ENCODE data around the gene OXCT2.
A peak's percentile ranks its signal among the peaks of the same experiment; 100 is the strongest.
"Not testable (repeated sequence)": the region's sequence is repeated elsewhere in the genome, so short reads cannot be mapped to it uniquely, and the experiment has no call there.

Gene OXCT2

DNA sequence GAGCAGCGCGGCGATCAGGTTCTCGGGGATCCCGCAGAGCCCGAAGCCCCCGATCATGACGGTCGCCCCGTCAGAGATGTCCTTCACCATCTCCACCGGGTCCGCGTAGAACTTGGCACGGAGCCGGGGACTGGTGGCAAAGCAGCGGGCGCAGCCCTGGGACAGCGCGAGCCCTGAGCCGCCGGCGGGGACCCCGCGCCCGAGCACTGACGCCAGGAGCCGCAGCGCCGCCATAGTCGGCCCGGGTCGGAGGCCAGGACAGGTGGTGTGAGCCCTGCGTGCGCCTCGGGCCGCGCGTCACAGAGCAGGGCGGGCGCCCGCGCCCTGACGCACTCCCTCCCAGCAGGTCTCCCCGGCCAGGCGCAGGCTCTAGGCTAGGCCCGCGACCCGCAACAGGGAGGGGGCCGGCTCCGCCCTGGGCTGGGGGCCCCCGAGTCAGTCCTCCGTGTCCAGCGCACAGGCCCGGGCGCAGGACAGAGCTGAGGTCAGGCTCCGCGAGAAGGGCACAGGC lies at the start of gene OXCT2:
Gene OXCT2 (minus strand): TSS at position 327 of the 511 bp plus-strand sequence. CDS start 93 bp downstream, at position 234.
- not testable (repeated sequence) for DNase-seq (ENCODE audit: low read depth)

DNA sequence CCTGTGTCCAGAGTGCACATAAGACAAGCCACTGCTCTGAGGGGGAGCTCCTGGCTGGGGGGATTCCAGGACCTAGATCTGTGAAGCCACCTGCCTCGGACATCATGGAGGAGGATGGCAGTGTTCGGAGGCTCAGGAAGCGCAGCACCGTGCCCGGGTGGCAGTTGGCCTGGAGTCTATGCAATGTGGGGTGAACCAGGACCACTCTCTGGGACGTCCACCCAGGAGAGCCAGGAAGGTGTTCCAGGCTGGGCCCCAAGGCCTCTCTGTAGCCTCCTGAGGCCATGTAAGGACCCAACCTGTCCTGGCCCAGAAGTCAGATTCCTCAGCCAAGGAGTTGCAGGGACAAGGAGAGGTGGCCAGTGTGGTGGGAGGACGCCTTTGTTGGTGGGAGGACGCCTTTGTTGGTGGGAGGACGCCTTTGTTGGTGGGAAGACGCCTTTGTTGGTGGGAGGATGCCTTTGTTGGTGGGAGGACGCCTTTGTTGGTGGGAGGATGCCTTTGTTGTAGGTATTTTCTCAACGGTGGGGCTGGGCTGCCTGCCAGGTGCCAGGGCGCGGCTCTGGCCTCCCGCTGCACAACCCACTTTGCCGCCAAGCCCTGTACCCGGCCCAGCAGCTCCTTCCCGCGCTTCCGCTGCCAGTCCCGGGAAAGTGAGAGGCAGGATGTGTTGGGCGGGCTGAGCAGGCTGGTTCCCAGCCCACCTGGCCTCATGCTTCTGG lies 48.1 kb upstream of the OXCT2 start:
- no peak for DNase-seq (ENCODE audit: low read depth)

DNA sequence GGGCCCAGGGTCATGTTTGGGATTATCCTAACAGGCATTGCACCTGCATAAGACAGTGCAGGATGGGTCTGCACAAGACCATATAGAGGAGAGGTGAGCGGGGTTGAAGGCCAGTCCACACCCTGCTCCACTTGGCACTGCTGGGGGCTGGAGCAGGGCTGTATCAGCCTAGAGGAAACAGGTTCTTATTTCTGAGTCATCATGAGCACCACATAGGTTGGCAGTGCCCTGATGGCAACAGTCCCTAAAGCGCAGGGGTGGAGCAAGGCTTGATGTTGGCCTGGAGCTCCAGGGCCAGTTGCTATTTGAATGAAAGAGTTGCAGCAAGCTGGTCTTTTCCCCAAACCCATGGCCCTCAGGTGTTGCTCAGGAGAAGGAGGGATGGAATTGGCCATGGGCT lies 47.3 kb upstream of the OXCT2 start:
- DNase-seq (ENCODE audit: low read depth) = no peak

DNA sequence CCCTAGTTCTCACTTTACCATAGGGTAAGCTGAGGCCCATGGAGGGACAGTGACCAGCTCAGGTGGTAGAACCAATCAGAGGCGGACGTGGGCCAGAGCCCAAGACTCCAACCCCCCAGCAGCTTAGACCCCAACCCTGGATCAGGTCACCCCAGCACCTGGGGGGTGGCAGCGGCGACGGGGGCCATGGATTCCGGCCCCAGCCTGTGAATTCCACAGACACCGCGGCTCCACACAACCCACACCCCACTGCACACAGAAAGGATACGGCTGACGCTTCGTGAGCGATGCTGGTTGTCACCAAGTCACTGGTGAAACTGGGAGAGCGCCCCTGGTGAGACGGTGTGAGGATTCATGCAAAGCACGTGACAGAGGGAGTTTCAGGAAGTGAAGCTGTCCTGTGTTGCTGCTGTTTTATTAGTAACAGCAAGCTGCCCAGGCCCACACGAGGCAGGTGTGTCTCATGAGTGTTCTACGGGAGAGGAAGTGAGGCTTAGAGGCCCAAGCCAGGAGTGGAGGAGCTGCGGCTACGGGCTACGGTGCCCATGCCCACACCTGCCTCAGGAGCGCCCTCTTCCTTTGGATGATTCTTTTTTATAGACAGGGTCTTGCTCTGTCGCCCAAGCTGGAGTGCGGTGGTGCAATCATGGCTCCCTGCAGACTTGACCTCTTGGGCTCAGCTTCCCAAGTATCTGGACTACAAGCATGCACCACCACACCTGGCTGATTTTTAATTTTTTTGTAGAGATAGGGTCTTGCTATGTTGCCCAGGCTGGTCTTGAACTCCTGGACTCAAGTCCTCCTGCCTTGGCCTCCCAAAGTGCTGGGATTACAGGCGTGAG lies 46.2 kb upstream of the OXCT2 start:
- not testable (repeated sequence) for DNase-seq (ENCODE audit: low read depth)

DNA sequence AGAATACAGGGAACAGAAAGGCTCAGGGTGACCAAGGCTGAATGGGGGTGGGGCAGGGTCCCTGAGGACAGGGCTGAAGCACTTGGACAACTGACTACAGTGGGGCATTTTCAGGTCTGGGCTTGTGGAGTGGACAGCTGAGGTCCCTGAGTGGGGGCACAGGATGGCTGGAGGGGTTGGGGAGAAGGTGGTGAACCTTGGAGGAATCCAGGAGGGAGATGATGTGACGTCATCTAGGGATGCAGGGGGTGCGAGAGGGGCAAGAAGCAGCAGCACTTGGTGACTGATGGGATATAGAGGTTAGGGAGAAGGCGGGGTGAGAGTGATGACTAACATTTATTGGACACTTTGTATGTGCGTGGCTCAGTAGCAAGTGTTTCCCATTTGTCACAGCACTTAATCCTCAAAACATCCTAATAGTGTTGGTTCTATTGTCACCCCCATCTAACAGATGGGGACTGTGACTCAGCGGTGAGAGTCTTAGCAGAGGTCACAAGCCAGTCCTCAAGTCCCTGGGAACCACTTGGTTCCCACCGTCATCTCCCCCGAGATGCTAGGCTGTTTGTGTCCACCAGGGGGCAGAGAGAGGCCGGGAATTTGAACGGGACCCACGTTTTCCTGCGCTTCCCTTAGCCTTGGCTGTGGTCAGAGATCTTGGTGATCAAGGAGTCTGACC lies 45.4 kb upstream of the OXCT2 start:
- peak; percentile 6 for DNase-seq (ENCODE audit: low read depth)

DNA sequence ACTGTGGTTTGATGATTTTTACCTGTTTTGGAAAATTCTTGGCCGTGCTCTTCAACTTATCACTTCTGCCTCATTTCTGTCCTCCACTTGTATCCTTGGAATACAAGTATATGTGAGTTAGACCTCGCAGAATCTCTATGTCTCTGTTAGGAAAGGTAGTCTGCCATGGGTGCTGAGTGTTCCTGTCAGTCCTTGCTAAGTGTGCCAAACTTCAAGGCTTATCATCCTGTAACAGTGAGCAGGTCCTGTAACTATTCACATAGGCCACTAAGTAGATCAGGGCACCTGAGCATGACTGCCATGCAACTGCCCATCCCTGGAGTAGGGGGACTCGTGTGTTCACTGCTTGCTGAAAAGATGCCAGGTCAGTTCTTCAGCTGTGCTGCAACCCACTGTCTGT lies 41.8 kb upstream of the OXCT2 start:
- DNase-seq (ENCODE audit: low read depth) = no peak

DNA sequence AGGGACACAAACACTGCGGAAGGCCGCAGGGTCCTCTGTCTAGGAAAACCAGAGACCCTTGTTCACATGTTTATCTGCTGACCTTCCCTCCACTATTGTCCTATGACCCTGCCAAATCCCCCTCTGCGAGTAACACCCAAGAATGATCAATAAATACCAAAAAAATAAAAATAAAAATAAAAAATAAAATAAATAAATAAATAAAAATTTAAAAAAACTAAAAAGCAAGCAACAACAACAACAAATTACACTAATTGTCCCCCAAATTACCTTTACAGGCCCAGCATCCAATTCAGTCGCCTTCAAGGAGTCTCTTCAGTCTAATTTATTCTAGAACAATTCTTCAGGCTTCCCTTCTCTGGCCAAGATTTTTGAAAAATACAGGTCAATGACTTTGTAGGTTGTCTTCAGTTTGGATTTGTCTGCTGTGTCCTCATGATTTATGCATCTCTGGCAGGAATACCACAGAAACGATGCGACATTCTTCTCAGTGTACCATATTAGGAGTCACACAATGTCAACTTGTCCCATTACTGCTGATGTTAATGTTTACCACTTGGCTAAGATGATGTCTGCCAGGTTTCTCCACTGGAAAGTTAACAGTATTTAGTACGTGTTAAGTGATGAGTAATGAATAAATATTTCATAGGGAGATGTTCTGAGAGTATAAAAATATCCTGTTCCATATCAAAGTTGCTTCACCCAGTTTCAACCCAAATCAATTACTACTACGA lies 37.8 kb upstream of the OXCT2 start:
- DNase-seq (ENCODE audit: low read depth) = no peak

DNA sequence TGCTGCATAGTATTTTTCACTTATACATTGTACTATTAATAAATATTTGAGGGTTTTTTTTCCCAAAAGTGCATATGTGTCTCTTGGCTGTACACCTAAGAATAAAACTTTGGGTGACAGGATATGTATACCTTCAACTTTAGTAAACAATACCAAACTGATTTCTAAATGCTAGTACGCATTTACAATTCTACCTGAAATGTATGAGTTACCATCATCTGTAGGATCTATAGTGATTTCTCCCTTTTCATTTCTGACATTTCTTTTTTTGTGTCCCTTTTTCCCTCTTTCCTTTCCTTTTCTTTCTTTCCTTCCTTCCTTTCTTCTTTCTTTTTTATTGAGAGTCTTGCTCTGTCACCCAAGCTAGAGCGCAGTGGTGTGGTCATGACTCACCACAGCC lies 34.2 kb upstream of the OXCT2 start:
- DNase-seq (ENCODE audit: low read depth) = no peak

DNA sequence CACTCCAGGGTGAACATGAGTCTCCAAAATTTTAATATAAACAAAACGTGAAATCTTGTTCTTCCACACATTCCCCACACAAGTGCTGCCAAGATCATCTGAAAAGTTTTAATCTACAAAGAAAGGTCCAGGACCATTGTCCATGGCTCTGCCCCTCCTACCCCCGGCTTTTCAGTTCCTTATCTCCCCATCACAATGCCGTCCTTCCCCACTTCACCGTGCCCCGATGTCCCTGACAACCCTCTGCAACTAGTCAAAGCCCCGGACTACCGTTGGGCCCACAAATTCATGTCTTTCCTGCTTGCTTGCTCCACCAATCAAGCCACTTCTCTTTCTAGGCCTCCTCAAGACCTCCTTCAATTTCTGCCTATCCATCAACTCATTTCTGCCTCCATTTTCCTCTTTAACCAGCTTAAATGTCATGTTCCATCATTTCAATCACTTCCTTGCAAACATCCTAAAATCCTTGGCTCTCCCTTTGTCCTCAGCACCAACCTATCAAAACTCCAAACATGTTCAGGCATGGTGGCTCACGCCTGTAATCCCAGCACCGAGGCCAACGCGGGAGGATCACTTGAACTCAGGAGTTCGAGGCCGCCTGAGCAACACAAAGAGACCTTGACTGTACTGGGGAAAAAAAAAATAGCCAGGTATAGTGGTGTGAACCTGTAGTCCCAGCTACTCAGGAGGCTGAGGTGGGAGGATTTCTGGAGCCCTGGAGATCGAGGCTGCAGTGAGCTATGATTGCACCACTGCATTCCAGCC lies 31.5 kb upstream of the OXCT2 start:
- no peak for DNase-seq (ENCODE audit: low read depth)

DNA sequence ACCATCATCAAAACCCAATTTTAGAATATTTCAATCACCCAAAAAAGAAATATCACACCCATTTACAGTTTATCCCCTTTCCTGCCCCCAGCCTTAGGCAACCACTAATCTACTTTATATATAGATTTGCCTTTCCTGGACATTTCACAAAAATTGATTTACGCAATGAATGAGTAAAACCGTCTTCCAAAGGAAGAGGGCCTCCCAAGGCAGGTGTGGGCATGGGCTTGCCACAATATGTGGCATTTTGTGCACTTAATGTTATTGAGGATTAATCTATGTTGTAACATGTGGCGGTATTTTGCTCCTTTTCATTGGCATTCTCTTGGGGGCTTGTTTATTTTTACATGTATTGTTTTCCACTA lies 29.3 kb upstream of the OXCT2 start:
- DNase-seq (ENCODE audit: low read depth) = no peak

DNA sequence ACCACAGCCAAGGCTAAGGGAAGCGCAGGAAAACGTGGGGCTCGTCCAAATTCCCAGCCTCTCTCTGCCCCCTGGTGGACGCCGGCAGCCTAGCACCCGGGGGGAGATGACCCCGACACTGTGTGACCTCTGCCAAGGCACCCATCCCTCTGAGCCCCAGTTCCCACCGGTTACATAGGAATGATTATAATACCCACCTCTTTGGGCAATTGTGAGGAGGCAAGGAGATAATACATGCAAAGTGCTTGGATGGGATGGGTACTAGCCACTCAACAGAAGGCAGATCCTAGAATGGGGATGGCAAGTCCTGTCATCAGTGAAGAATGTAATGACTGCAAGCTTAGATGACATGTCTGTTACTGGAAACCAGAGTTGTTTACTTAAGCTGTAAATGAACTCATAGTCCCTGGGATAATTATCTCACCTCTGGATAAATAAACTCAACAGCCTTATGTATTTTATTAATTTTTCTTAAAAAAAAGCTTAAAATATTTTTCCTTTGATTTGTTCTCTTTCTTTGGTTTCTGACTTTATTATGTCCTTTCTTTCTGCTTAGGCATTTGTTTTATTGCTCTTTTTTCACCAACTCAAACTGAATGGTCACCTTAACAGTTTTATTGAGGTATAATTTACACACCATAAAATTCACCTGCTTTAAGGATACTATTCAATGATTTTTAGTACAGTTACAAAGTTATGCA lies 28.8 kb upstream of the OXCT2 start:
- DNase-seq (ENCODE audit: low read depth) = peak; percentile 54

DNA sequence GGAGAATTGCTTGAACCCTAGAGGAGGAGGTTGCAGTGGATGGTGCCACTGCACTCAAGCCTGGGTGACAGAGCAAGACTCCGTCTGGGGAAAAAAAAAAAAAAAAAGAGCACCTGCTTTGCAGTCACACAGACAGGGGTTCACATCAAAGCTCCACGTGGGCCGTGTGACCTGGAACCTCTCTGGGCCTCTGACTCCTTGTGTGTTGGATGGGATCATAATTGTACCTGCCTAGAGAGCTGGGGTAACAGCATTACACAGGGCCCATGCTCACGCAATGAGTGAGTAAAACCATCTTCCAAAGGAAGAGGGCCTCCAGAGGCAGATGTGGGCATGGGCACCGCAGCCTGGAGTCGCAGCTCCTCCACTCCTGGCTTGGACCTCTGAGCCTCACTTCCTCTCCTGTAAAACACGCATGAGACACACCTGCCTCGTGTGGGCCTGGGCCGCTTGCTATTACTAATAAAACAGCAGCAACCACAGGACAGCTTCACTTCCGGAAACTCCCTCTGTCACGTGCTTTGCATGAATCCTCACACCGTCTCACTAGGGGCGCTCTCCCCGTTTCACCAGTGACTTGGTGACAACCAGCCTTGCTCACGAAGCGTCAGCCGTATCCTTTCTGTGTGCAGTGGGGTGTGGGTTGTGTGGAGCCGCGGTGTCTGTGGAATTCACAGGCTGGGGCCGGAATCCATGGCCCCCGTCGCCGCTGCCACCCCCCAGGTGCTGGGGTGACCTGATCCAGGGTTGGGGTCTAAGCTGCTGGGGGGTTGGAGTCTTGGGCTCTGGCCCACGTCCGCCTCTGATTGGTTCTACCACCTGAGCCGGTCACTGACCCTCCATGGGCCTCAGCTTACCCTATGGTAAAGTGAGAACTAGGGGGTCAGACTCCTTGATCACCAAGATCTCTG lies 28.0 kb upstream of the OXCT2 start:
- peak; percentile 74 for DNase-seq (ENCODE audit: low read depth)

DNA sequence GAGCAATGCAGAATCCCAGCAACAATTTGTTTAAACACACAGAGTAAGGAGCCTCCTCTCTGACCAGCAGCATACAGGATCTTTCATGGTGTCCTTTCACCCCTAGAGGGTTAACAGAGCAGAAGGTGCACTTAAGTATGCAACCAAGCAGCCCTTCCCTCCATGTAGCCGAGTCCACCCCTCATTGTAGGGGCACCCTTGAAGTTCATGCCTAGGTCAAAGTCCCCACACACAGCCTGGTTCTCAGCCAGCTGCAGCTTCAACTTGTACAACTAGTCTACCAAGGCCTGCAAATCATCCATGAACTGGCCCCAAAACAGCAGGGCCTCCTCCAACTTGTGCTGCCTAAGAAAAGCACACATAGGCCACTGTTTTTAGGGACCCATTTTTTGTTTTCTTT lies 24.5 kb upstream of the OXCT2 start:
- no peak for DNase-seq (ENCODE audit: low read depth)

DNA sequence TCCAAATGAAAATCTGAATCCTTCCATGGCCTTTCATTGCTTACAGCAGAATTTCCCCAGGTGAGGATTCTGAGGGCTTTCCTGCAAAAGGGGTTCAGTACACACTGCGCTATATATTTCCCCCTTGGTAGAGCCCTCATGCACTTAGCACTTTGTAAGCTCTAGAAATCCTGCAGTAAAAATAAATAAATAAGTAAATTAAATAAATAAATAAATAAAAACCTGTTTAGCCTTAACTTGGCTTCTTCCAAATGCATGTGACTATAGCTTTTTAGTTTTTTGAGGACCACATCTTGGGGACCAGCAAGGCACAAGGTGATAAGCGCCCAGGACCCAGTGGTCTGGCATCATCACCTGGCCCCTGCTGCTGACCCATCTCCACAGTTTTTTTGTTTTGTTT lies 20.7 kb upstream of the OXCT2 start:
- DNase-seq (ENCODE audit: low read depth) = no peak

DNA sequence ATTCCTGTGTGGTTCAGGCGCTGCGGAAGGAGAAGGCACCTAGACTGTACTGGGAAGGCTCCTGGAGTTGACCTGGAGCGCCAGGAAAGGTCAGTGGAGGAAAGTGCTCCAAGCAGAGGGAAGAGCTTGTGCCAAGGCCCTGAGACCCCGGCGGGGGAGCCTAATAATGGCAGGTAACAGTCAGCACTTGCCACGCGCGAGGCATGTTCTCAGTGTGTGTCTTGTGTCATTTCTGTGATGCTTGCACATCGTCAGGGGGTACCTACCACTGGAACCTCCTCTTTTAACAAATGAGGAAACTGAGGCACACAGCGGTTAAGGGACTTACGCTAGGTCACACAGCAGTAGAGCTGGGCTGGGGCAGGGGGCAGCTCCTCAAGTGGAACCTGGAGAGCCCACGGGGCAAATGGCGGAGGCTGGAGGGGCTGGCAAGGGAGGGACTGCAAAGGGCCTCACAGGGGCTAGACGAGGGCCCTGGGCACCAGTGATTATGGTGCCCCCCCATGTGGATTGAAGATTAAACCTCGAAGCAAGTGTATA lies 18.5 kb upstream of the OXCT2 start:
- DNase-seq (ENCODE audit: low read depth) = no peak

DNA sequence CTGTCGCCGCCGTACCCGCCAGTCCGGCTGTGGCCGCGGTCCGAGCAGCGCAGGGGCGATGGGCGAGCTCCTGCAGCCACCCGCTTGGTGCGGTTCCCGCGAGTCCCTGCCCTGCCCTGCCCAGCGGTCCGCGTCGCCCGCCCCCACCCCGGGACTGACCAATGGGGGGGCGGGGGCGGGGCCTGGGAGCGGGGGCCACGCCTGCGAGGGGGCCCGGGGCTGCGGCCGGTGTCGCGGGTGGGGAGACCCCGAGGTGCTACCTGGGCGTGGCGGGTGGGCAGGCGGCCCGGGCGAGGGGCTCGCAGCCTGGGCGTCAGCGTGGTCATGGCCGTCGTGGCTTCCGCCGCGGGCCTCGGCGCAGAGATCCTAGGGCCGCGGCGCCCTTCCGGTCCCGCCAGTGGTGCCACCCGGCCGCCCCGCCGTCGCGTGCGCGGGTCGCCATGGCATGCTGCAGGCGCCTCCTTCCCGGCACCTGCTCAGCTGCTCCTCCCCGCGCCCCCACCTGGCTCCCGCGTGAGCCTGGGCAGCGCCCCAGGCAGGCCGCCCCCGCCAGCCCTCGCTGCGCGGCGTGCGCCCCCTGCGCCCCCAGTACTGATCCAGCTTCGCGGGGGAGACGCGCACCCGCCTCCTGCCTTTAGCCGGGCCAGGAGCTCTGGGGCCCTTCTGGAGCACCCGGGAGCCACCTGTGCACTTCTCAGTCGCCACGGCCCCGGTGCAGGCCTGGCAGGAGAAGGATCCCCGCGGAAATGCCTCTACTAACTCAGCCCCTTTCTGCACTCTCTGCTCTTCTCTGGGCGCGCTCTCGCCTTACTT lies 17.8 kb upstream of the OXCT2 start, which contains the start of gene BMP8B:
Gene BMP8B (minus strand): TSS at position 108 of the 813 bp plus-strand sequence. CDS start 380 bp downstream, outside the sequence.
- DNase-seq (ENCODE audit: low read depth) = no peak

DNA sequence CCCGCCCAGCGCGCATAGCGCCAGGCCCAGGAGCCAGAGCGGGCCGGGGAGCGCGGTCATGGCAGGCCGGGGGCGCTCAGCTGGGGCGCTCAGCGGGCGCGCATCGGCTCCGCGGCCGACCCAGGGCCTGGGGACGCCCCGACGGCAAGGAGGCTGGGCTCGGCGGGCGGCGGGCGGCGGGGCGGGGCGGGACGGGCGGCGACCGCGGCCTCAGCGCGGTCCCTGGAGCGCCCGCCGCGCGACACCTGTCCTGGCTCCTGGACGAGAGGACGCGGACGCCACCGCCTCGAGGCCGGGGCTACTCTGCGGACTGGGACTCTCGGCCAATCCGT lies 17.2 kb upstream of the OXCT2 start:
- DNase-seq (ENCODE audit: low read depth) = no peak

DNA sequence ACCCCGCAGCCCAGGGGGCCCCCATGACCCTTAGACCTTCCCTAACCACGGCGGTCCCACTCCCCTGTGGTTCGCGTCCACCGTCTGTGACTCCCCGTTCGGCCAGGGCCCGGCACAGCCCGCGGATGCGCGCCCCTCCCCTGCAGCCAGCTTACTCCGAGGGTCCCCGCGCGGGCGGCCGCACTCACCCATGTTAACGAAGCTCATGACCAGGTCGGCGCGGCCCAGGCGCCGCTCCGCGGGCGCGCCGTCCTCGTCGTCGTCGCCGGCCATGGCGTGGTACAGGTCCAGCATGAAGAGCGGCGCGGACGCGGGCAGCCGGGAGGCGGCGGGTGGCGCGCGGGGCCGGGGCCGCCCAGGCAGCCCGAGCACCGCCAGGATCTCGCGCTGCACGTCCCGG lies 16.8 kb upstream of the OXCT2 start:
- not testable (repeated sequence) for DNase-seq (ENCODE audit: low read depth)
